HepG2 (cell line): ENCODE results near the gene FGFR3. TPM values are rescaled to one million over a fixed set of nuclear protein-coding genes. Genes with fewer than 3 reads are reported as not detected.

Experiments
- ARNT ChIP-seq: fragments of 450-650 bp; IDR thresholded peaks from 2 replicates; pipeline ENCODE4 v1.6.1; 2017
- BORCS8-MEF2B ChIP-seq: sonication (generic); formaldehyde crosslinking; IDR thresholded peaks from 2 replicates; pipeline ENCODE4 v1.8.0; 2022; ENCODE audit warnings: mild to moderate bottlenecking, missing genetic modification reagents
- CHD4 ChIP-seq: fragments of 200-600 bp; sonication (generic); IDR thresholded peaks from 2 replicates; pipeline ENCODE4 v1.7.0; 2017; ENCODE audit warnings: mild to moderate bottlenecking, low read length, borderline replicate concordance
- DMAP1 ChIP-seq: IDR thresholded peaks from 2 replicates; pipeline ENCODE4 v1.6.1; 2016
- FOXO1 ChIP-seq: sonication (generic); formaldehyde crosslinking; IDR thresholded peaks from 2 replicates; pipeline ENCODE4 v1.4.0; 2020; ENCODE audit warnings: missing genetic modification reagents
- KLF6 ChIP-seq: IDR thresholded peaks from 2 replicates; pipeline ENCODE4 v1.8.0; 2016; ENCODE audit warnings: missing biosample characterization, missing genetic modification reagents
- NFE2L1 ChIP-seq: sonication (generic); formaldehyde crosslinking; IDR thresholded peaks from 2 replicates; pipeline ENCODE4 v1.4.0; 2020; ENCODE audit warnings: missing genetic modification reagents, mild to moderate bottlenecking, borderline replicate concordance
- PAXIP1 ChIP-seq: sonication (generic); formaldehyde crosslinking; conservative IDR thresholded peaks from 2 replicates; pipeline ENCODE4 v1.4.0; 2020; ENCODE audit warnings: mild to moderate bottlenecking, missing genetic modification reagents, moderate library complexity
- PITX1 ChIP-seq: sonication (generic); formaldehyde crosslinking; IDR thresholded peaks from 2 replicates; pipeline ENCODE4 v1.5.1; 2020; ENCODE audit warnings: mild to moderate bottlenecking, missing genetic modification reagents
- SUZ12 ChIP-seq: fragments of 150-350 bp; IDR thresholded peaks from 2 replicates; pipeline ENCODE4 v1.6.1; 2014; ENCODE audit warnings: low read depth, low read length
- THYN1 ChIP-seq: sonication (generic); formaldehyde crosslinking; IDR thresholded peaks from 2 replicates; pipeline ENCODE4 v1.8.1; 2023; ENCODE audit warnings: low read depth, mild to moderate bottlenecking, moderate library complexity, missing genetic modification reagents, borderline replicate concordance
- ZBTB42 ChIP-seq: sonication (generic); formaldehyde crosslinking; IDR thresholded peaks from 2 replicates; pipeline ENCODE4 v1.5.0; 2020; ENCODE audit warnings: mild to moderate bottlenecking, missing genetic modification reagents
- ZNF205 ChIP-seq: IDR thresholded peaks from 2 replicates; pipeline ENCODE4 v1.6.1; 2018; ENCODE audit warnings: missing biosample characterization, missing genetic modification reagents
- ZNF232 ChIP-seq: sonication (generic); formaldehyde crosslinking; IDR thresholded peaks from 2 replicates; pipeline ENCODE4 v1.4.0; 2020; ENCODE audit warnings: missing genetic modification reagents, borderline replicate concordance
- ZNF333 ChIP-seq: sonication (generic); formaldehyde crosslinking; IDR thresholded peaks from 2 replicates; pipeline ENCODE4 v1.4.0; 2020; ENCODE audit warnings: mild to moderate bottlenecking, missing genetic modification reagents, borderline replicate concordance
- ZNF570 ChIP-seq: sonication (generic); formaldehyde crosslinking; IDR thresholded peaks from 2 replicates; pipeline ENCODE4 v1.4.0; 2020; ENCODE audit warnings: mild to moderate bottlenecking, missing genetic modification reagents, borderline replicate concordance
- ZNF766 ChIP-seq: sonication (generic); formaldehyde crosslinking; IDR thresholded peaks from 2 replicates; pipeline ENCODE4 v1.5.0; 2020; ENCODE audit warnings: missing genetic modification reagents, borderline replicate concordance
- ZNF790 ChIP-seq: sonication (generic); formaldehyde crosslinking; IDR thresholded peaks from 2 replicates; pipeline ENCODE4 v1.8.0; 2022; ENCODE audit warnings: missing genetic modification reagents, mild to moderate bottlenecking, borderline replicate concordance
- polyA plus RNA-seq, 8 experiments: library from polyadenylated mRNA; depleted of rRNA in 3 of 8; stranded (reverse) in 7 of 8; unstranded in 1 of 8; fragments of >200 nt; fragmentation: Illumina TruSeq in 4 of 8; extraction: Trizol in 4 of 8; gene quantifications; 2 replicates each; pipeline versions ENCODE4 v1.2.1 to v1.2.3, GENCODE V29; 2011 to 2016; ENCODE audit warnings: low read depth in 4 of 8, missing spikeins in 1 of 8, mixed read lengths in 1 of 8; ENCODE audit not compliant: insufficient read depth in 1 of 8
- total RNA-seq, 5 experiments: library from RNA; depleted of rRNA; stranded (reverse); fragments of >200 nt; fragmentation: Illumina TruSeq; extraction: Trizol; gene quantifications; 2 replicates each; pipeline ENCODE4 v1.2.3, GENCODE V29; 2016; ENCODE audit warnings: low read depth in 1 of 5

Gene FGFR3
- total and polyA plus RNA-seq, 2 of the 13 experiments (the other 11 are each of a cell fraction or from before 2014, with no cell fraction given), result 103 to 109 TPM

DNA sequence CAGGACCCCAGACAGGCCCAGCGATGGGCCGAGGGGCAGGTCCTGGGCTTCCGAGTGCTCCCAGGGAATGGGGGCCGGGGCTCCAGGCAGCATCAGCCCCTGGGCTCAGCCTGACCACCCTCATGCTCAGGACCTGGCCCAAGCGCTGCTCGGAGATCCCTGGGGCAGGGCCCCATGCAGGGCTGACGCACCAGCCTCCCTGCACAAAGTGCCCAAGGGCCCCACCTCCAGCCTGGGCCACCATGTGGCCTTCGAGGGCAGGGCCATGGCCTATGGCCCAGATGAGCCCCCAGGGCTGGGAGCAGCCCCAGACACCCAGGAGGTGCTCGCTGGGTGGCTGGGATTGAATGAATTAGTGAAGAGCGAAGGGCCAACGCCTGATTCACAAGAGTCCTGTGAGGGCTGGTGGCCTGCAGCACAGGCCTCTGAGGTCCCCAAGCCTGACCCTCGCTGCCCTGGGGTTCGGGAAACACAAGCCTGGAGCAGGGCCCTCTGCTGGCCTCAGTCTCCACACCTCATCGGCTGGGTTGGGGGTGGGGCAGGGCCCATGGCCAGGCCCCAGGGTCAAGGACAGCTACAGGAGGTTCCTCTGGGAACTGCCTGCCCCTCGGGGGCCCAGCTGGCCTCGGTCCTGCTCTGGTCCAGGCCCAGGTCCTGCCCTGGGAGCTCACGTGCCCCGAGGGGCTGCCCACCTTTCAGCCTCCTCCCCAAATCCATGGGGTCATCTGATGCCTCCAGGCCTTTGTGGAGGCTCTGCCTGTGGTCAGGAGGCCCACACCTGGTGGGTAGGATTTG is 13.3 kb upstream of the FGFR3 start (continued):
- TF ChIP-seq DMAP1 (CRISPR knock-in tag) (peak; percentile 39; the same call in 1 of the 2 replicates), ZBTB42 (peak; percentile 44; the same call in 1 of the 2 replicates), ZNF205 (CRISPR knock-in tag) (0 out of 2 replicates have a peak, but pooled peaks have one; percentile 51), PITX1 (CRISPR knock-in tag) (peak; percentile 84), NFE2L1 (CRISPR knock-in tag) (0 out of 2 replicates have a peak, but pooled peaks have one; percentile 46), ZNF766 (CRISPR knock-in tag) (peak; percentile 67; the same call in 1 of the 2 replicates), PAXIP1 (peak; percentile 95), ZNF232 (CRISPR knock-in tag) (peak; percentile 86; the same call in 1 of the 2 replicates), CHD4 (peak; percentile 44; the same call in 1 of the 2 replicates), THYN1 (CRISPR knock-in tag) (0 out of 2 replicates have a peak, but pooled peaks have one; percentile 68), ARNT (no peak), ZNF790 (0 out of 2 replicates have a peak, but pooled peaks have one; percentile 52), BORCS8-MEF2B (CRISPR knock-in tag) (no peak; the same call in 1 of the 2 replicates), FOXO1 (peak; percentile 72), SUZ12 (no peak), KLF6 (CRISPR knock-in tag) (peak; percentile 78), ZNF333 (CRISPR knock-in tag) (0 out of 2 replicates have a peak, but pooled peaks have one; percentile 55), ZNF570 (CRISPR knock-in tag) (no peak)
